Prostate gland (tissue), 2 donors: ENCODE data around the gene SEZ6.

Source experiments
- POLR2A ChIP-seq: fragments of 450-650 bp; IDR thresholded peaks from one replicate; pipeline ENCODE4 v1.6.1; 2016; ENCODE audit warnings: antibody characterized with exemption, mild to moderate bottlenecking
- TF ChIP-seq, protein P1 (sequence below), 4 experiments: fragments of 200-600 bp in 2 of 4; fragments of 450-650 bp in 2 of 4; sonication (generic) in 2 of 4; IDR thresholded peaks; 1 replicate in 3 of 4; 2 replicates in 1 of 4; pipeline ENCODE4 v1.5.1; 2016 to 2019; ENCODE audit warnings: antibody characterized with exemption in 4 of 4, mild to moderate bottlenecking in 2 of 4, moderate library complexity in 2 of 4

DNA sequence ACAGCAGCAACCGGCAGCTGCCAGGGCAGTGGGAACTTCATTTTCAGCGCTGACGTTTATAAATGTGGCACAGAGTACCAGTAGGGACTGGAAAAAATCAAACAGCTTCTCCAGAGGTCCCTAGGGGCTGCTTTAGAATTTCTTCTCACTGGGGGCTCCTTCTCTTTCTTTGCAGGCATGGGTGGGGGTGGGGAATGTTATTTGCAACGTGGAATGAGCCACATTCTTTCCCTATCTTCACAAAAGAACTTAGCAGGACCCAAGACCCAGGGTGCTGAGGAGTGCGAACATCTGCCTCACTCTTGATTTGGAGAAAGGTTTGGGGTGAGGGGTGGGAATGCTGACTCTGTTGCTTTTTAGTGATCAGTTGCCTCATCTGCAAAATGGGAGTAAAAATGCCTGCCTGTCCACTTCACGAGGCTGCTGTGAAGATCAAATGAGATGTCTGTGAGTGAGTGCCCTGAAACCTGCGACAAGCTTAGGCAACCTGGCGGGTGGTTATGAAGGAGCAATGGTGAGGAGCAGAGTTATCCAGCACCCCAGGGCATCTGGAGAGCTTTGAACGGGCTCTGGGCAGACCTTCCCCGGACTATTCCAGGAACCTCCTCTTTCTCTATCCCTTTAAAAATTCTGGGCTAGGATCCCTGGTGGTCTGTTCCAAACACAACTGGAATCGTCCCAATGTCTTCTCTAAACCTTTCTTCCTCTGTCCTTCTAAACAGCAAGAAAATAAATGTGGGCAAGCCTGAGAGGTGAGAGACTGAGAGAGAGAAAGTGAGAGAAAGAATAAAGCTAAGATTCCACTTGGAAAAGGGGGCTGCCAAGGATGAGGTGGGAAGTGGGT is 26.4 kb upstream of the SEZ6 start:
- TF ChIP-seq, protein P1, sequence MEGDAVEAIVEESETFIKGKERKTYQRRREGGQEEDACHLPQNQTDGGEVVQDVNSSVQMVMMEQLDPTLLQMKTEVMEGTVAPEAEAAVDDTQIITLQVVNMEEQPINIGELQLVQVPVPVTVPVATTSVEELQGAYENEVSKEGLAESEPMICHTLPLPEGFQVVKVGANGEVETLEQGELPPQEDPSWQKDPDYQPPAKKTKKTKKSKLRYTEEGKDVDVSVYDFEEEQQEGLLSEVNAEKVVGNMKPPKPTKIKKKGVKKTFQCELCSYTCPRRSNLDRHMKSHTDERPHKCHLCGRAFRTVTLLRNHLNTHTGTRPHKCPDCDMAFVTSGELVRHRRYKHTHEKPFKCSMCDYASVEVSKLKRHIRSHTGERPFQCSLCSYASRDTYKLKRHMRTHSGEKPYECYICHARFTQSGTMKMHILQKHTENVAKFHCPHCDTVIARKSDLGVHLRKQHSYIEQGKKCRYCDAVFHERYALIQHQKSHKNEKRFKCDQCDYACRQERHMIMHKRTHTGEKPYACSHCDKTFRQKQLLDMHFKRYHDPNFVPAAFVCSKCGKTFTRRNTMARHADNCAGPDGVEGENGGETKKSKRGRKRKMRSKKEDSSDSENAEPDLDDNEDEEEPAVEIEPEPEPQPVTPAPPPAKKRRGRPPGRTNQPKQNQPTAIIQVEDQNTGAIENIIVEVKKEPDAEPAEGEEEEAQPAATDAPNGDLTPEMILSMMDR (IDR thresholded peaks at IDR 0.05): no peak
- TF ChIP-seq POLR2A: no peak
